Stimulated activated CD8-positive, alpha-beta memory T cell treated with anti-CD3 and anti-CD28 coated beads, Interleukin-7, amount 100 ng/mL, for 1 hour (primary cell): ENCODE measurements around the gene EGLN3.
"Not testable (repeated sequence)": the region's sequence is repeated elsewhere in the genome, so short reads cannot be mapped to it uniquely, and the experiment has no call there.

Experiments used
- DNase-seq, 2 donors: peaks; one replicate each; pipeline ENCODE4 v3.0.0-alpha.2; 2020; ENCODE audit warnings: low read depth in 2 of 2

The EGLN3 gene

DNA sequence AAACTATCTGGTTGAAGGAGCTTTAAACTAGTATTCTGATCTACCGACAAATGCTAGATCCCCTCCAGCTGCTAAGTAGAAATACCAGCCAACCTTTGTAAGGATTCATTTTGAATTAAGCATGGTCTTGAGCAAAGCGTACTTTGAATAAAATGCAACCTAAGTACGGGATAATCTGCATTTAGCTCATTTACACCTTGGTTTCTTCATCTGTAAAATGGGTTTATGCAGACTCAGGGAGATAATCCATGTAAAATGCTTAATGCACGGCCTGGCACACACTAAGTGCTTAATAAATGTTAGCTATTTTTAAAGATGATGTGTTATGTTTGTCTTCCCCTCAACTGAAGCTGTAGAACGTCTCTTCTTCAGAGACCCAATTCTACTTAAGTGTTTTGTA, 15.9 kb downstream of the EGLN3 start:
- DNase-seq = no peak

DNA sequence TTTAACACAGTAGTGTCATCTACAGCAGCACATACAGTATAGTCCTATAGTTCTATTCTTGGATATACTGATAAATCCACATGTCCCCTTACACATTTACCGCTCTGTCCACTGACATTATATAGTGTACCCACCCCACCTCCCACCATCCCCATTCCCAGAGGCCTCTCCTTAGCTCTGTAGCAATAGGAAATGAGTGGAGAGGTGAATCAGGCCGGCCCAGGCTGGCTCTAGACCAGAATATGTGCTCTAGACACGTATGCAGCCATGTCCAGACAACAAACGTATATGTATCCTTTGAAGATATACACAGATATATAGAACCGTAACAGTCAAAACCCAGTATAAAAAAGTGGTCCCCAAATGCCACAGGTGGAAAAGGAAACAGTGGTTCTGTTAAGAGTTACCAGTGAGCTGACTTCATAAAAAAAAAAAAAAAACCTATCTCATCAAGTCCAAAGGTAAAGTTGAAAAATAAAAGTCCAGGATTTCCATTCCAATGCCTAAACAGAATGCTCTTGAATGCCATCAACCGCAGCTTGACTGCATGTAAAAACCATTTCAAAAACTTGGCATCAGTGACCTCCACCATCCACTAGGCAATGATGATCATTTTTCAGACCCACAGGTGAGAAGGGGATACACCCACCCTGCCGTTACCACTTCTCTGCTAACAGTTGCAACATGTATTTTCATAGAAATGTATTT, 16.7 kb downstream of the EGLN3 start:
- no peak for DNase-seq

- DNase-seq = no peak
Observed at GRCh38 chr14:33933386-33933933, 17.4 kb downstream of the EGLN3 start.

- DNase-seq = no peak
Observed at GRCh38 chr14:33932576-33933345, 18.1 kb downstream of the EGLN3 start.

DNA sequence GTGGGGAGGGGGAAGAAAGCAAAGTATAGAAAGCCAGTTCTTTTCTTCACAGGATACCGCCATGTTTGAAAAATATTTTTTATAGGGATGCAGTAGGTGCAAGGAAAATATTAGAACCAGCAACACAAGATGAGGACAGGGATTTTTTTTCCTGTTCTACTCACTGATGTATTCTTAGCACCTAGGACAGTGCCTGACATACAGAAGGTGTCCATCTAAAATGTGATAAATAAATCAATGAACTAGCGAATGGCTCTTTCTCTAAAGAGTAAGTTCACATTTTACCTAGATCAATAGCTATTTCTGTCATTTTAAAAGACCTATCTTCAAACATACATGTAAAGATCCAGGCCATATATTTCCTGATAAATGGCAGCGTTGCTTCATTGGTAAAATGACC, 18.8 kb downstream of the EGLN3 start:
- no peak for DNase-seq

DNA sequence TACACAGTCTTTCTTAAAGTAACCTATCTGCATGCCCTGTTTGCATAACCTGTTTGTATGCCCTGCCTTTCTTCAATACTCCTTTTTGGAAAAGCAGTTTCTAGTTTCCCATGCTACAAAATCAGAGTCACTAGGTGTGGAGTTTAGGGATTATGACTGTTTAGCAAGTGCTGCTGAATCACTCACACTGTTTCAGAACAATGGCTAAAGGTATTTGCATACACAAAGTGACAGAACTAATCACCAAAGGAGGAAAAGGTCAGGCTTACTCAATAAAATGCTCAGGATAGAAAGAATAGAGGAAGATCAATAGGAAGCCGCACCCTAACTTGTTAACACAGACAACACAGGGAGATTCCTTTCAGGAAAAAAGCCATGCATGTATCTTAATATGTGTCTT, 19.4 kb downstream of the EGLN3 start:
- no peak for DNase-seq

DNA sequence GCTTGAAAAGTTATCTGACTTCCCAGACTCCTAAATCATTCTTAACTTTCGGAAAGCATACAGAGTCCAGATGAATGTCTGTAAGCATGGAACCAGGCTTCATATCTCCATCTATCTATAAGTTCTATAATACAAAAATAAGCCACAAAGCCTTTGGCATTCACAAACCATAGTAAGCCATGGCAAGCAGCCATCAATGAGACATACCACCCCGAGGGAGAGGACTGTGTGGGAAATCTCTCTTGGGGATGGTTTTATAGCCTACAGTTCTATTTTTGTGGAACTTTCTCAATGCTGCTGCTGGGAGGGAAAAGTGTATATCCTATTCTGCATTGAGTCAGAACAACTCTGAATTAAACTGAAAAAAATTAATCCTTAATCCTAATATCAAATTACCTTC, 20.4 kb downstream of the EGLN3 start:
- no peak for DNase-seq

DNA sequence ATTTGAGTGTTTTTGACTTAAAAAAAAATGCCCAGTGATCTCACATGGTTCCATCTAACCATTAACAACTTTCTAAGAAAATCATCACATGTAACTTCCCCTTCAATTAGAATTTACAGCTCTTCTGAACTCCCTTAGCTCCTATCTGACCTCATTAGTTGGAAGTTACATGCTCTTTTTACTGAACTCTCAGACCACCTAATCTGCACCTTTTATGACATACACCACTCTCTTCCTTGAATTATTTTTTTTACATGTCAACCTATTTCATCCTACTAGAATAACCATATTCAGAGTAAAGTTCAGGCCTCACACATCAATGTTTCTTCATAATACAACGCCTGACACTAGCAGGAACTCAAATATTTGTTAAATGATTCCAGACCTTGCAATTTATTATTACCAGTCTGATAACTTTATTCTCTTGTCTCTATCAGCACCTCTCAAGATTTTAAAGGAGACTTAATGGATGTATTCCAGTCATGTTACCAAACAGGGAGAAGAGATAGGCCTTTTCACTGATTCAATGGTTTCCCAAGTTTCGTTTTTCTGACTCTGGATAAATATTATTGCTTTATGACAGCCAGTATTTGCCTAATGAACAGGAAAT, 21.0 kb downstream of the EGLN3 start:
- no peak for DNase-seq

DNA sequence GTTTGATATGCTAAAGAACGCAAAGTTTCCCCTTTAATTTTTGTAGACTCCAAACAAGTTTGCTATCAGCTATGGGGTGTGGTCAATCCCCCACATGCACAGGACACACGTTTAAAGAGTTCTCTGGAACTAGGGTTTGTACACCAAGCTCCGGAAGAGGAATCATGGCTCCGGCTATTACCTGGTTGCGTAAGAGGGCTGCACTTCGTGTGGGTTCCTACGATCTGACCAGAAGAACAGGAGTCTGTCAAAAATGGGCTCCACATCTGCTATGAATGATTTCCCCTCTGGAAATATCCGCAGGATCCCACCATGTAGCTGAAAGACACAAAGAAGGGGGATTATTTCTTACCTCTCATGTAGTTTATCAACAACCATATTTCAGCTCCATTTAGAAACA, 22.0 kb downstream of the EGLN3 start:
- DNase-seq = no peak

DNA sequence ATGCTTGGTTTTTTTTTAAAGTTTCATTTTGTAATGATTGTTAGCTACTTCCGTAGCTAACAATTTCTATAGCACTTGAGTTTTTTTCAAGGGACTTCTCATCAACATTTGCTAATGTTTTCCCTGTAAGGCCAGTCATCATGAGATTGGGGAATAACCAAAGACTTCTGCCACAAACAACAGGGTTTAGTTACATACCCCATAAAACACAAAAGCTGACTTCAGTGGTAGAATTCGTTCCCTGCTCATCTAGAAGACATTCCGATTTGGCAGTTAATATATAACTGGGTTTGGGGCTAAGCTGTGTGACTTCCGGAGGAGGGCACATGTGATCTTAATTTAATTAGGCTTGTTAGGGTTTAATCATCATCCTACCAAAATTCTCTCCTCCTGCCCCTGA, 22.9 kb downstream of the EGLN3 start:
- no peak for DNase-seq

- DNase-seq = not testable (repeated sequence)
Observed at GRCh38 chr14:33926967-33927366, 23.9 kb downstream of the EGLN3 start.

DNA sequence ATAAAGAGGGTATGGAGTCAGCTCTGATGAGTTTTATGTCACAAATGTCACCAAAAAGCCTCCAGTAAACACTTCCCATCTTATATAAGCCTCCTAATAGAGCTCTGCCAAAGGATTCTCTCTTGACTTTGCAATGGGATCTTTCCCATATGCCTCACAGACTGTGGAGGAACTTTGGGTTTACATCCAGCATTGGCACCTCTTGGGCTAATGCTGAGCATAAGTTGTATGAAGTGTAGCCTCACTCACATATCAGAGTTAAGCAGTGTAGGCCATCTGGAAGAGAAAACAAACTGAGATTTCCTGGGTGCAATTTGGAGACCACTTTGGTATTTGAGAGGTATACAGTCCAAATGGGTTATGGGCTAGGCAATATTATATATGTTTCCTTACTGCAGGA, 24.9 kb downstream of the EGLN3 start:
- no peak for DNase-seq

- DNase-seq = no peak
Observed at GRCh38 chr14:33925235-33925634, 25.6 kb downstream of the EGLN3 start.

- DNase-seq = no peak
Observed at GRCh38 chr14:33924566-33925100, 26.2 kb downstream of the EGLN3 start.

DNA sequence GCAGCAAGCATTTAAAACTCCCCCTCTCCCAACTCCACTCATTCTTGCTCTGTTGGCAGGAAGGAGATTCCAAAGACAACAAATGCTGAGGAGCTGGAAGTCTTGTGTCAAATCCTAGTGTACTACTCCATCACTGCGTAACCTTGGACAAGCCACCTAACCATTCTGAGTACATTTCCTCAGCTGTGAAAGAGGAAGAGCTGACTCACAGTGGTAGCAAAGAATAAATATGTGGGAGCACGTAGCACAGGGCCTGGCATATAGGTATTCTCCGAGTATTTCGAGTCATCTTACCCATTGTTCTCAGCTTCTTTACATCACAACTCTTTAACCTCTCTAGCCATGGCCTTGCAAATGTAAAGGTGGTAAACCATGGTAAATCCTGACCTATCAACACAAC, 28.7 kb downstream of the EGLN3 start:
- no peak for DNase-seq

- no peak for DNase-seq
Observed at GRCh38 chr14:33918256-33918655, 32.6 kb downstream of the EGLN3 start.

DNA sequence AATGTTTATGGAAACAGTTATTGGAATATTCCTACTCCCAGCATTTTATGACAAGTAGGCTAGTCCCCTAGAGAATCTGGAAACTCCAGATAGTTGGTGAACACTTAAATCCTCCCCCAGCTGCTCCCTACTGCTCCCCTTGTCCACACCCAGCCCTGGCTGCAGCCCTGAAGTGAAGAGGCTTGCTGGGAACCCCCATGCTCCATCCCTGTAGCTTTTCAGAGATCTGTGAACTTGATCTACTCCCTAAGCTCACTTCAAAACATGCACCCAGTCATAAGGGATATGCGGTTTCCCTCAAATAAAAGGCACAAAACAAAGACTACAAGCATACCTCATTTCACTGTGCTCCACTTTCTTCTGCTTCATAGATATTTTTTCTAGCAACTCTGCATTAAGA, 33.2 kb downstream of the EGLN3 start:
- DNase-seq = no peak

DNA sequence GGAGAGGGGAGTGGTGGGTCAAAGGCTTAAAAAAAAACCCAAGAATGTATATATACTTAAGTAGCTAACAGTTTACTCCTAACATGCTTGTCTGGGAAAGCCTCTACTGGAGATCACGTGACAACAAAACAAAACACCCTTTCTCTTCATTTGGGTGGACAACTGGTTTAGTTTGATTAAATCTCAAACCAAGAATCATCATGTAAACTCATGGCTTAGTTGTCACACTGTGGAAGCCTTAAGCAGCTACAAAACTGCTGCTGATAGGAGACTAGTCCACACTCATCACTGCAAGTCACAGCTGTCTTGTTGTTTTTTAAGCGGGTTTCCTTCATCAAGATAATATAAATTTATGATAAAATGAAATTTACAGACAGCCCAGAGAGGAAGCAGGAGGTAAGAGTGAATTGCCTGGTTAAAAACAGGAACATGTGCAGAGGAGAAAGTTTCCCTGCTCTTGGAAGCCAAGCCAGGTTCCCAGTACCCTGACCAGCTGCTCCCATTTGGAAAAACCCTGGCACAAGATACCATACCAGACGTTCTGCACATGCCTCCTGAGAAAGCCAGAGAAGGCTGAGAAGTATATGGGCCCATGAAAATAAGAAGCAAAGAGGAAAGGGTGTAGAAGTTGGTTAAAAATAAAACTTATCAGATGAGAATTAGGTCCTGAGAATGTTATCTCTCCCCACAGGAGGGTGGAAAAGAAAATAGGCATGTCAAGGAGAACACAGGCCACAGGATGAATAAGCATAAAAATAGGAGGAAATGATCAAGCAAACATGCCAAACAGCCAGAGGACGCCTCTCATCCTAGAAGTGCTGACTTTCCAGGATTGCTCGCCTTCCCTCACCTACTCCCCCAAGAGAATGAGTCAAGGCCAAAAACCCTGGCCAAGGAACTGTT, 34.0 kb downstream of the EGLN3 start:
- DNase-seq = no peak

GRCh38 chr14:33915682-33916081, 35.2 kb downstream of the EGLN3 start:
- no peak for DNase-seq

DNA sequence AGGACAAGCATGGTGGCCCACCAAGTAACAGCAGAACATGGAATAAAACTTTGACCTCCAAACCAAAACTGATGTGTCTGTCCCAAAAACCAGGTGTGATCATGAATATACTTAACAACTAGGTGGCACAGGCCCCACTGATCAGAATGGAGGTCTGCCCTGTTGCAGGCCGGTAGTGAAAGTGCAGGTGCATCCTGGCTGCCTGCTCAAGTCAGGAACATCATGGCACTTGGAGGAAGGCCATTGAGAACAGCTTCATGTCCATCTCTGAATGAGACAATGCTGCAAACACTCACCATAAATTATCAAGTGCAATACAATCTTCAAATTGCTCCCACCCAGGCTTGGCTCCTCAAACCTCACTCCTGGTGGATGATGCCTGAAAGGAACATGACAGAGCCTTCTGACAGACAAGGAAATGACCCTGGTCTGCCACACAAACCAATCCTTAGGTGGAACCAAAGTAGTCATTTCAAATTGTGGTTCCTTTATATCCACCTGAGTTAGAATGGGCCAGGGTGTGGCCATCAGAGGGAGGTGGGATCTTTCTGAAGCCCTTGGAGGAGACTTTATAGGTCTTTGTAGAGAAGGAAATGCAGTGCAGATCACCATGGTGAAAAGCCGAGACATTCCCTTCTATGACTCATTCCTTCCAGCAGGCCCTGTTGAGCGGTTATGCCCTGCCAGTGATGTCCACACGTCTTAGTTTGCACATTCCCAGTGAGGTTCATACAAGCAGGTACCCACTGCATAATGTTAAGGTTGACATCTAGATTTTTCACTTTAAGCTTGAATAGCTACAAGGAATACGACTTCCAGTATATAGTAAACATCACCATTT, 36.0 kb downstream of the EGLN3 start:
- no peak for DNase-seq

DNA sequence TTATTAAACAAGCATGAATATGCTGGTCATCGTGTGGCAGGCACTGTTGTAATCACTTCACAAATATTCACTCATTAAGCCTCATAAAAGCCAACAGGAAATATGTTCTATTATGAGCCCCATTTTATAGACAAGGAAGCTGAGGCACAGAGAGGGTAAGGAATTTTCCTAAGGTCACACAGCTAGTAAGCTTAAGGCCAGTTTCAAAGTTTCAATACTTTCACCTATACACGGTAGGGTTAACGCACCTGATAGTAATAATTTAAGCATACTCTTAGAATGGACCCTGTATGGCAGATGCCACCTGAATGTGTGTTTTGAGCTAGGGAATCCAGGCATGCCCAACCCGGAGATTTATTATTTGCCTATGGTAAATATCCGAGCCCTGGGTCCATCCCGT, 39.8 kb downstream of the EGLN3 start:
- no peak for DNase-seq
